ENCODE measurements around the gene MAPK1. TPM values are rescaled to one million over a fixed set of nuclear protein-coding genes. Genes with fewer than 3 reads are reported as not detected.

The MAPK1 gene
- total and polyA plus RNA-seq, 2 donors (not counting 3 experiments of a cell fraction or from before 2014, with no cell fraction given): 50.9 to 163 TPM

DNA sequence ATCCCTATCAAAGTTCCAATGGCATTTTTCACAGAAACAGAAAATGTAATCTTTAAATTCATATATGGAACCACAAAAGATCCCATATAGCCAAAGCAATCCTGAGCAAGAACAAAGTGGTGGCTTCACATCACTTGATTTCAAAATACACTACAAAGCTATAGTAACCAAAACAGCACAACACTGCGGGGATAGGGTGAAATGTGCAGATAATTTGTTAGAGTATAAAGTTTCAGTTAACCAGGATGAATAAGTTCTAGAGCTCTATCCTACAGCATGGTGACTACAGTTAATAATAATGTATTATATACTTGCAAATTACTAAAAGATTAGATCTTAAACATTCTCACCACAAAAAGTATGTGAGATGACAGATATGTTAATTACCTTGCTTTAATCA lies 55.5 kb downstream of the MAPK1 start:
- TF ChIP-seq POLR2AphosphoS5 (IDR thresholded peaks at IDR 0.05; ENCODE audit: insufficient read depth, low read depth, low read length) (no peak), MYC (IDR thresholded peaks at IDR 0.05; ENCODE audit: low read depth, low read length) (no peak), FOS (IDR thresholded peaks at IDR 0.05; ENCODE audit: borderline replicate concordance, insufficient read depth, low read length) (no peak), CTCF (IDR thresholded peaks at IDR 0.05; ENCODE audit: extremely low read depth in 1 of 2, insufficient read depth in 1 of 2, low read depth in 1 of 2, low read length in 2 of 2) (no peak), EZH2 (IDR thresholded peaks at IDR 0.05; ENCODE audit: borderline replicate concordance, low read depth, low read length, severe bottlenecking) (no peak), MAX (IDR thresholded peaks at IDR 0.05; ENCODE audit: insufficient read depth, insufficient read length) (no peak), POLR2A (IDR thresholded peaks at IDR 0.05; ENCODE audit: low read depth, low read length) (no peak), JUN (IDR thresholded peaks at IDR 0.05; ENCODE audit: borderline replicate concordance, insufficient read depth, insufficient read length, low read depth) (no peak), GATA2 (IDR thresholded peaks at IDR 0.05; ENCODE audit: insufficient read depth, insufficient read length, low read depth, low read length) (no peak)
- no TSS peak for BruUV-seq (replicated peaks)
- intact Hi-C loops (cut with micrococcal nuclease): loop anchor here (10.0 kb wide), 1 partner anchor 157 kb away; no protein-coding TSS in a partner anchor
- H3K4me2 ChIP-seq (ENCODE audit: insufficient read depth, low read length): no peak overlapping the region
- FAIRE-seq (no peak), DNase-seq (ENCODE audit: low read depth, low spot score) (no peak)
- no peak overlapping the region for H3K9ac ChIP-seq (replicated peaks; ENCODE audit: extremely low read depth, insufficient read depth, low read length)
- H3K4me1 ChIP-seq (ENCODE audit: control insufficient read depth, extremely low read depth, insufficient read depth, low read length): peaks cover 16% of the 10 kb centered on the region
- CTCF ChIA-PET: interaction anchor here (1.4 kb wide), 1 partner anchor 13 kb away, joined by 3 read pairs; no protein-coding TSS in a partner anchor
- dilution Hi-C loops (cut with MboI; ENCODE audit: extremely low pct_ligation_motif_present, low sequenced_read_pairs): loop anchor here (25.0 kb wide), 1 partner anchor 125 kb away; no protein-coding TSS in a partner anchor
- H3K27ac ChIP-seq (ENCODE audit: insufficient read depth, low read depth, low read length): no peak overlapping the region
- peaks cover 0 to 3% of the 10 kb centered on the region in 2 experiments for H3K36me3 ChIP-seq (ENCODE audit: control insufficient read depth in 2 of 2, extremely low read depth in 1 of 2, insufficient read depth in 2 of 2, low read length in 2 of 2)
- no peak overlapping the region for H2AFZ ChIP-seq (ENCODE audit: low read depth, low read length)
- no peak overlapping the region for H3K4me3 ChIP-seq (replicated peaks in 1 of 3; ENCODE audit: insufficient read depth in 1 of 3, low read depth in 1 of 3, low read length in 3 of 3)
- no peaks in the 10 kb centered on the region for H3K27me3 ChIP-seq (ENCODE audit: control insufficient read depth in 2 of 2, insufficient read depth in 2 of 2, low read length in 2 of 2)
- no peaks in the 10 kb centered on the region for H3K9me3 ChIP-seq (replicated peaks; ENCODE audit: control insufficient read depth, insufficient read depth, low read length)
- H3K79me2 ChIP-seq (ENCODE audit: control insufficient read depth, insufficient read depth, low read length): peaks cover 88% of the 10 kb centered on the region
- H3K9me1 ChIP-seq (replicated peaks; ENCODE audit: control insufficient read depth, extremely low read depth, insufficient read depth, low read length): no peaks in the 10 kb centered on the region
- peaks cover 3% of the 10 kb centered on the region for H4K20me1 ChIP-seq (replicated peaks; ENCODE audit: control insufficient read depth, extremely low read depth, insufficient read depth, low read length)
- POLR2A ChIA-PET: no interaction called here

Measured in endothelial cell of umbilical vein (primary cell).